Measurements from ENCODE around the gene CA4.

The CA4 gene

DNA sequence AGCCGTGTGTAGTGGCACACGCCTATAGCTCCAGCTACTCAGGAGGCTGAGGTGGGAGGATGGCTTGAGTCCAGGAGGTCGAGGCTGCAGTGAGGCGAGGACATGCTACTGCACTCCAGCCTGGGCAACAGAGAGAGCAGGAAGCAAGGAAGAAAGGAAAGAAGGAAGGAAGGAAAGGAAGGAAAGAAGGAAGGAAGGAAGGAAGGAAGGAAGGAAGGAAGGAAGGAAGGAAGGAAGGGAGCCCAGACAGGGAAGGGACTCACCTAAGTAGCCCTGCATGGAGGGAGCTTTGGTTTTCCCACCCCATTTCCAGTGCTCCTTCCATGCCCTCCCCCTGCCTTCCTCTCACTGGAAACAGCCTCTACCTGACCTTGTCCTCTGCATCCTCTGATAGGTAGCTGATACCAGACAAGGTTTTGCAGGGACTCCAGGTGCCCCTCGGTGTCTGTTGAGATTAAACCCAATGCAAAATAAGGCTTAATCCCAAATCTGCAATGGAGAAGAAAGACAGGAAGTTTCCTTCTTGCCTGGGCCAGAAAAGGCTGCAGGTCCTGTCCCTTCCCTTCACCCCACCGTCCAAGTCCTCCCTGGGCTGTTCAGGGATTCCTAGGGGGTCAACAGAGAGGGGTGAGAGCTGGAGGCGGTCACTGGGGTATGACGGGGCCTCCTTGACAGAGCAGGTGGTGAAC, 21.5 kb upstream of the CA4 start:
- Histone ChIP-seq H3K9me3 (ENCODE audit: insufficient read depth, low read depth, low read length) (no peaks in the 10 kb centered on the region), H3K4me3 (ENCODE audit: low read length, poor library complexity, severe bottlenecking) (no peak overlapping the region), H3K9ac (ENCODE audit: low read depth, low read length, poor library complexity, severe bottlenecking) (no peak overlapping the region), H3K4me2 (ENCODE audit: low read depth, low read length, poor library complexity, severe bottlenecking) (no peak overlapping the region), H3F3A (ENCODE audit: low read depth) (no peaks in the 10 kb centered on the region), H3K79me2 (ENCODE audit: insufficient read depth, low read length) (no peaks in the 10 kb centered on the region), H3K36me3 (ENCODE audit: insufficient read depth, low read length) (no peaks in the 10 kb centered on the region), H3K27me3 (ENCODE audit: insufficient read depth, low read length, poor library complexity, severe bottlenecking) (no peaks in the 10 kb centered on the region), H3K4me1 (ENCODE audit: insufficient read depth, low read length, poor library complexity, severe bottlenecking) (no peaks in the 10 kb centered on the region), H3K9me2 (replicated peaks; ENCODE audit: low read depth, low read length) (no peaks in the 10 kb centered on the region), H2AFZ (ENCODE audit: low read length) (no peak overlapping the region), H4K20me1 (ENCODE audit: insufficient read depth, low read length, poor library complexity, severe bottlenecking) (no peaks in the 10 kb centered on the region)
- no peak for TF ChIP-seq EZH2phosphoT487 (IDR thresholded peaks at IDR 0.05; ENCODE audit: borderline replicate concordance)
- TF ChIP-seq, protein P1, sequence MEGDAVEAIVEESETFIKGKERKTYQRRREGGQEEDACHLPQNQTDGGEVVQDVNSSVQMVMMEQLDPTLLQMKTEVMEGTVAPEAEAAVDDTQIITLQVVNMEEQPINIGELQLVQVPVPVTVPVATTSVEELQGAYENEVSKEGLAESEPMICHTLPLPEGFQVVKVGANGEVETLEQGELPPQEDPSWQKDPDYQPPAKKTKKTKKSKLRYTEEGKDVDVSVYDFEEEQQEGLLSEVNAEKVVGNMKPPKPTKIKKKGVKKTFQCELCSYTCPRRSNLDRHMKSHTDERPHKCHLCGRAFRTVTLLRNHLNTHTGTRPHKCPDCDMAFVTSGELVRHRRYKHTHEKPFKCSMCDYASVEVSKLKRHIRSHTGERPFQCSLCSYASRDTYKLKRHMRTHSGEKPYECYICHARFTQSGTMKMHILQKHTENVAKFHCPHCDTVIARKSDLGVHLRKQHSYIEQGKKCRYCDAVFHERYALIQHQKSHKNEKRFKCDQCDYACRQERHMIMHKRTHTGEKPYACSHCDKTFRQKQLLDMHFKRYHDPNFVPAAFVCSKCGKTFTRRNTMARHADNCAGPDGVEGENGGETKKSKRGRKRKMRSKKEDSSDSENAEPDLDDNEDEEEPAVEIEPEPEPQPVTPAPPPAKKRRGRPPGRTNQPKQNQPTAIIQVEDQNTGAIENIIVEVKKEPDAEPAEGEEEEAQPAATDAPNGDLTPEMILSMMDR (conservative IDR thresholded peaks at IDR 0.05; ENCODE audit: low read length) = no peak

DNA sequence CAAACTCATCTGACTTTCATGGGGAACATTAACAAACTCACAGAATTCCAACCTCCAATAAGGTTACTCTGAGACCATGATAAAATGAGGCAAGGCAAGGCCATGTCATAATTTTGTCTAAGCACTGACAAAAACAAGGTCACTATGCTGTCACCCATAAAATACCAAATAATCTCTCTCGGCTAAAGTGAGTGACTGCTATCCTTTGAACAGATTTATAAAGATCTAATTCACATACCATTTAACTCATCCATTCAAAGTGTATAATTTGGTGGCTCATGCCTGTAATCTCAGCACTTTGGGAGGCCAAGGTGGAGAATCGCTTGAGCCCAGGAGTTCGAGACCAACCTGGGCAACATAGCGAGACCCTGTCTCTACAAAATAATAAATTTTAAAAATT, 20.6 kb upstream of the CA4 start:
- Histone ChIP-seq H3F3A (ENCODE audit: low read depth) (no peaks in the 10 kb centered on the region), H3K79me2 (ENCODE audit: insufficient read depth, low read length) (no peaks in the 10 kb centered on the region), H3K4me2 (ENCODE audit: low read depth, low read length, poor library complexity, severe bottlenecking) (no peak overlapping the region), H3K4me3 (ENCODE audit: low read length, poor library complexity, severe bottlenecking) (no peak overlapping the region), H3K4me1 (ENCODE audit: insufficient read depth, low read length, poor library complexity, severe bottlenecking) (no peaks in the 10 kb centered on the region), H3K9me2 (replicated peaks; ENCODE audit: low read depth, low read length) (no peaks in the 10 kb centered on the region), H3K9me3 (ENCODE audit: insufficient read depth, low read depth, low read length) (no peaks in the 10 kb centered on the region), H3K9ac (ENCODE audit: low read depth, low read length, poor library complexity, severe bottlenecking) (no peak overlapping the region), H3K27me3 (ENCODE audit: insufficient read depth, low read length, poor library complexity, severe bottlenecking) (no peaks in the 10 kb centered on the region), H4K20me1 (ENCODE audit: insufficient read depth, low read length, poor library complexity, severe bottlenecking) (no peaks in the 10 kb centered on the region), H3K36me3 (ENCODE audit: insufficient read depth, low read length) (no peaks in the 10 kb centered on the region), H2AFZ (ENCODE audit: low read length) (no peak overlapping the region)
- no peak for TF ChIP-seq EZH2phosphoT487 (IDR thresholded peaks at IDR 0.05; ENCODE audit: borderline replicate concordance)
- TF ChIP-seq, protein P1 (conservative IDR thresholded peaks at IDR 0.05; ENCODE audit: low read length) = no peak

DNA sequence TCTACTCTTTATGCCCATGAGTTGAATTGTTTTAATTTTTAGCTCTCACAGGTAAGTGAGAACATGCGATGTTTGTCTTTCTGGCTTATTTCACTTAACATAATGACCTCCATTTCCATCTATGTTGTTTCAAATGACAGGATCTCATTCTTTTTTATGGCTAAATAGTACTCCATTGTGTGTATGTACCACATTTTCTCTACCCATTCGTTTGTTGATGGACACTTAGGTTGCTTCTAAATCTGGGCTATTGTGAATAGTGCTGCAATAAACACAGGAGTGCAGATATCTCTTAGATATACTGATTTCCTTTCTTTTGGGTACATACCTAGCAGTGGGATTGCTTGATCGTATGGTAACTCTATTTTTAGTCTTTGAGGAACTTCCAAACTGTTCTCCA, 19.3 kb upstream of the CA4 start:
- H3K79me2 ChIP-seq (ENCODE audit: insufficient read depth, low read length) = no peaks in the 10 kb centered on the region
- H3K36me3 ChIP-seq (ENCODE audit: insufficient read depth, low read length) = no peaks in the 10 kb centered on the region
- H3F3A ChIP-seq (ENCODE audit: low read depth) = no peaks in the 10 kb centered on the region
- no peaks in the 10 kb centered on the region for H3K27me3 ChIP-seq (ENCODE audit: insufficient read depth, low read length, poor library complexity, severe bottlenecking)
- no peaks in the 10 kb centered on the region for H3K4me1 ChIP-seq (ENCODE audit: insufficient read depth, low read length, poor library complexity, severe bottlenecking)
- H3K9ac ChIP-seq (ENCODE audit: low read depth, low read length, poor library complexity, severe bottlenecking) = no peak overlapping the region
- no peaks in the 10 kb centered on the region for H3K9me2 ChIP-seq (replicated peaks; ENCODE audit: low read depth, low read length)
- H4K20me1 ChIP-seq (ENCODE audit: insufficient read depth, low read length, poor library complexity, severe bottlenecking) = no peaks in the 10 kb centered on the region
- no peak overlapping the region for H3K4me2 ChIP-seq (ENCODE audit: low read depth, low read length, poor library complexity, severe bottlenecking)
- no peak overlapping the region for H3K4me3 ChIP-seq (ENCODE audit: low read length, poor library complexity, severe bottlenecking)
- no peak overlapping the region for H2AFZ ChIP-seq (ENCODE audit: low read length)
- TF ChIP-seq, protein P1 (conservative IDR thresholded peaks at IDR 0.05; ENCODE audit: low read length) = no peak
- no peak for TF ChIP-seq EZH2phosphoT487 (IDR thresholded peaks at IDR 0.05; ENCODE audit: borderline replicate concordance)
- H3K9me3 ChIP-seq (ENCODE audit: insufficient read depth, low read depth, low read length) = no peaks in the 10 kb centered on the region
